Stimulated activated CD8-positive, alpha-beta memory T cell treated with anti-CD3 and anti-CD28 coated beads, Interleukin-2, amount 100 ng/mL, for 1 hour (primary cell): Measurements from ENCODE around the gene KCTD20.
"Not testable (repeated sequence)": the region's sequence is repeated elsewhere in the genome, so short reads cannot be mapped to it uniquely, and the experiment has no call there.

ENCODE experiments used
- DNase-seq, 2 donors: peaks; one replicate each; pipeline ENCODE4 v3.0.0-alpha.2; 2020; ENCODE audit warnings: low read depth in 2 of 2

KCTD20 gene

GRCh38 chr6:36442671-36443470 lies at the start of gene KCTD20, which contains the start of gene PXT1:
KCTD20 (plus strand) TSS chr6:36443000; CDS start chr6:36470098, 27,098 bp downstream.
PXT1 (minus strand) TSS chr6:36442854; CDS start chr6:36426082, 16,772 bp downstream.
- DNase-seq = peak; percentile 69 to 70

DNA sequence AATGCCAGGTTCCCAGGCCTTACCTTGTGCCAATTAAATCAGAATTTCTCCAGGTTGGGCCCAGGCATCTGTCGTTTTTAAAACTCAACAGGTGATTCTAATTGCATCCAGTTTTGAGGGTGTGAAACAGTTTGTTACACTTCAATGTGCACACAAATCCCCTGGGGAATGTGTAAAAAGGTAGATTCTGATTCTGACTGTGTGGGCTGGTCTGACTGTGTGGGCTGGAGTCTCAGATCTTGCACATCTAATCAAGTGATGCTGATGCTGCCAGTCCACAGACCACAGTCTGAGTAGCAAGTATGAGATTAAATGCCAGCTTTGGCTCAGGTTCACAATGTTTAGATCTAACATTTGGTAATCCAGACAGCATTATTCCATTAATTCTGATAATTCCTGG lies 42.8 kb upstream of the KCTD20 start:
- DNase-seq = no peak

GRCh38 chr6:36402481-36402880 lies 40.3 kb upstream of the KCTD20 start:
- DNase-seq = no peak

- DNase-seq = no peak
Observed at GRCh38 chr6:36404164-36404563, 38.6 kb upstream of the KCTD20 start.

GRCh38 chr6:36409718-36410117 lies 33.1 kb upstream of the KCTD20 start:
- DNase-seq = not testable (repeated sequence)

DNA sequence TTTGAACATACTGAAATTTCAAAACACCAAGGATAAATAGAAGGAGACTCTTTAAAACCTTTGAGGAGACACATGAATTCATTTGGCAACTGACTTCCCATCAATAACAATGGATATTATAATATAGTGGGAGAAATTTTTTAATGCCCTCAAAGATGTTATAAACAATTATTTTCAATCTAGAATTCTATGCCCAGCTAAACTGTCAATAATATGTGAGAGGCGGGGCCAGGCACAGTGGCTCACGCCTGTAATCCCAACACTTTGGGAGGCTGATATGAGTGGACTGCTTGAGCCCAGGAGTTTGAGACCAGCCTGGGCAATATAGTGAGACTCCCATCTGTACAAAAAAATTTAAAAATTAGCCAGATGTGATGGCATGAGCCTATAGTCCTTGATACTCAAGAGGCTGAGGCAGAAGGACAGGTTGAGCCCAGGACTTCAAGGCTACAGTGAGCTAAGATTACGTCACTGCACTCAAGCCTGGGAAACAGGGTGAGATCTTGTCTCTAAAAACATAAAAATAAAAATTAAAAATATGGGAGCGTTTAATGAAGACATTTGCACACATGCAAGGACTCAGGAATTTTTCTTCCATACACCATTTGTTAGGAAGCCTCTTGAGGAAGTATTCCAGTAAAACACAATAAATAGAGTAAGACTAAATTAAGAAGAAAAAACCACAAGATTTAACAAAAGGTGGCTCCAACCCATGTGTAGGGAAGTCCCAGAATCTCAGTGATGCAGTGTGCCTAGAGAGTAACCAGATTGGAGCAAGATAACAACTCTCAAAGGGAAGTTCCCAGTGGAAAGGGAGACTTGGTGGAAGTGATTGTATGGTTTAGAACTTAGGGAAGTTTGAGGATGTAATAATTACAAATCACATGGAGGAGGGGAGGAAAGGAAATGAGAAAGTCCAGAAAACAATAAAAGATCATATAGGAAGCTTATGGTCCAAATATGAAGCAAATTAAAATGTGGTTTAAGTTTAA lies 29.0 kb upstream of the KCTD20 start:
- no peak for DNase-seq

- DNase-seq = no peak
Observed at GRCh38 chr6:36414481-36414880, 28.3 kb upstream of the KCTD20 start.

DNA sequence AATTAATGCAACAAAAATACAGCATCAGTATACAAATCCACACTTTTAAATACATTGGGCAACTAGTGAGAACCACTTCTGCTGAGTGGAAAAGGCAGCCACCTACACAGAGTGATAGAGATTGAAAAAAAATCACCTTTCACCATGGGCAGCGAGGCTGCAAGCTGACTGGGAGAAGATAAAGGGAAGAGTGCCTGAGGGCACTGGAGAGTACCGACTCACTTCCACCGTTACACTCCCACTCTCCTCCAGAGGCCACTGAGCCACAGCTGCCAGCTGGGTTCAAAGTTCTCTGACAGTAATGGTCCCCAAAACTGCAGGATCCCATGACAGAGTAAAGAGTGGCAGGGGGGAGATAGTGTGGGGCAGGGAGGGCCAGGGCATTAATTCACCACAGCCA lies 24.2 kb upstream of the KCTD20 start:
- DNase-seq = no peak

DNA sequence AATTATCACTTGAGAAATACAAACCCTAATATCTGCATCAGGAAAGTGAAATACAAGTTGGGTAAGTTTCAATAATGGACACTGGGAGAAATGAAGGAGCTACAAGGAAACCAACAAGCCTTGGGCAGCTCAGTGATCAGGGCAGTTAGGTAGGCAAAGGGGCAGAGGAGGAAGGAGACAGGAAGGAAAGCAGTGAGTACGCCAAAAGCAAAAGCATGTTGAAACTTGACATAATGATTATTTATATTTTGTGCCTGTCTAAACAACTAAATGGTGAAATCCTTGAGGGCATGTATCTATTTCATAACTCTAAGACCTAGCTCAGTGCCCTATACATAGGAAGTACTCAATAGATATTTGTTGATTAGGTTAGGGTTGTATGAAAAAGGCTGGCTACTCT lies 23.5 kb upstream of the KCTD20 start:
- no peak for DNase-seq

DNA sequence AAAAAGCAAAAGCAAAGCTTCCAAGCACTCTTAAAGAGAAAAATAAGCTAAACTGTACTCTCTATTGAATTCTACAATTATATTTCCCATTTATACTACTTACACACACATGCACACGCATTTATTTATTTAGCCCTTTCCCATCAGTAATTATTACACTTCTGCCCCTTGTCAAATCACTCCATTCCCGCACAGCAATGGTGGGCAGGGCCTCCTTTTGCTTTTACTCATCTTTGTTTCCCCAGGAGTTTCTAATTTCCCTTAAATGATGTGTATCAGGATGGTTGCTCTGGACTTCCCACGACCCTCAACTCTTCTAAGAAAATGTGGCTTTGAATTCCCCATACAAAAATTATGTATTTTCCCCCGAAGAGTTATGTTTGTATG lies 20.1 kb upstream of the KCTD20 start:
- DNase-seq = no peak

- peak; percentile 93 to 97 for DNase-seq
Observed at GRCh38 chr6:36423101-36423824, 19.5 kb upstream of the KCTD20 start.

DNA sequence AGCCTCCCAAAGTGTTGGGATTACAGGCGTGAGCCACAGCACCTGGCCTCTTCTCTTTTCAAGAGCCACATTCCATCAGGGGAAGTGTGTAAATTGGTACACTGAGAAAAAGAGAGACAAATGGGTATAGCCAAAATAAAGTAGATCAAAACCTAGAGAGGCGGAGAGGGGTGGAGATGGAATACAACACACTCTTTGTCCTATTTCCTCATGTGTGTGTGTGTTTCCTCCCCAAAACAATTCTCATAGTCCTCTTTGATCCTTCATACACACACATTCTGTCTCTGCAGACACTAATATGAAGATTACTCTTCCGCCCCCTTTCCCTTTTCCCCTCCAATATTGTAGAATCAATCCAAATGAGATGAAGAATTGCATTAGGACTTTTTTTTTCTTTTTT lies 16.2 kb upstream of the KCTD20 start:
- DNase-seq = no peak

- DNase-seq = no peak
Observed at GRCh38 chr6:36428911-36429310, 13.9 kb upstream of the KCTD20 start.

GRCh38 chr6:36430351-36430750 lies 12.4 kb upstream of the KCTD20 start:
- no peak for DNase-seq

DNA sequence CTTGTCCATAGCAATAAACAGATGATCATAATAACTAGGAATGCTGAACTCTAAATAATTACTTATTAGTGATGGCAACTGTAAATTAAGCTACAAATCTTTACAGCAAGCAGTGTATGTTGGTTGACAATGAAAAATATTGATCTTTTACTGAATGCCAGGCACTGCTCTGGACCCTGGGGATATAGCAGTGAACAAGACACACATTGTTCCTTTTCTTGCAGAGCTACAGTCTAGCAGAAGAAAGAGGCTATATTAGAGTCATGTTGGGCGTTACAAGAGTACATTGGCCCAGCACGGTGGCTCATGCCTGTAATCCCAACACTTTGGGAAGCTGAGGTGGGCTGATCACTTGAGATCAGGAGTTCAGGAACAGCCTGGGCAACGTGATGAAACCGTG lies 11.6 kb upstream of the KCTD20 start:
- no peak for DNase-seq

GRCh38 chr6:36432151-36432671 lies 10.6 kb upstream of the KCTD20 start:
- DNase-seq = no peak

GRCh38 chr6:36436466-36436865 lies 6.3 kb upstream of the KCTD20 start:
- DNase-seq = no peak

- peak; percentile 62 to 68 for DNase-seq
Observed at GRCh38 chr6:36441307-36441894, 1.4 kb upstream of the KCTD20 start.

DNA sequence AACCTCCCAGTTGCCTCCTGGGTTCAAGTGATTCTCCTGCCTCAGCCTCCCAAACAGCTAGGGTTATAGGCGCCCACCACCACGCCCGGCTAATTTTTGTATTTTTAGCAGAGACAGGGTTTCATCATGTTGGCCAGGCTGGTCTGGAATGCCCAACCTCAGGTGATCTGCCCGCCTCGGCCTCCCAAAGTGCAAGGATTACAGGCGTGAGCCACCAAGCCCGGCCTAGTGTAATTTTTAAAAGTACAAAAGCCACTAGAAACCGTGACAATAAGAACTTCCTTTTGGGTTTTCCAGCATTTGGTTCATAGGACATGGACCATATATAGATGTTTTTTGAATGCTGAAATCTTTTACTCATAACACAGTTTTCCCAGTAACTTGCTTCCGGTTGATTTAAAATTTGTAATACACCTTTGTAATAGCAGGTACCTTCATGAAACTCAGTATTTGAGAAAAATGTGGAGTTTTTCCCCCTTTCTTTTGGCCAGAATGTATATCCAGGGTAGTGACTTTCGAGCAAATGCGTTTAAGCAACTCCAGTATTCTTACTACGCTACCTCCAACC lies 613 bp upstream of the KCTD20 start:
- no peak for DNase-seq

DNA sequence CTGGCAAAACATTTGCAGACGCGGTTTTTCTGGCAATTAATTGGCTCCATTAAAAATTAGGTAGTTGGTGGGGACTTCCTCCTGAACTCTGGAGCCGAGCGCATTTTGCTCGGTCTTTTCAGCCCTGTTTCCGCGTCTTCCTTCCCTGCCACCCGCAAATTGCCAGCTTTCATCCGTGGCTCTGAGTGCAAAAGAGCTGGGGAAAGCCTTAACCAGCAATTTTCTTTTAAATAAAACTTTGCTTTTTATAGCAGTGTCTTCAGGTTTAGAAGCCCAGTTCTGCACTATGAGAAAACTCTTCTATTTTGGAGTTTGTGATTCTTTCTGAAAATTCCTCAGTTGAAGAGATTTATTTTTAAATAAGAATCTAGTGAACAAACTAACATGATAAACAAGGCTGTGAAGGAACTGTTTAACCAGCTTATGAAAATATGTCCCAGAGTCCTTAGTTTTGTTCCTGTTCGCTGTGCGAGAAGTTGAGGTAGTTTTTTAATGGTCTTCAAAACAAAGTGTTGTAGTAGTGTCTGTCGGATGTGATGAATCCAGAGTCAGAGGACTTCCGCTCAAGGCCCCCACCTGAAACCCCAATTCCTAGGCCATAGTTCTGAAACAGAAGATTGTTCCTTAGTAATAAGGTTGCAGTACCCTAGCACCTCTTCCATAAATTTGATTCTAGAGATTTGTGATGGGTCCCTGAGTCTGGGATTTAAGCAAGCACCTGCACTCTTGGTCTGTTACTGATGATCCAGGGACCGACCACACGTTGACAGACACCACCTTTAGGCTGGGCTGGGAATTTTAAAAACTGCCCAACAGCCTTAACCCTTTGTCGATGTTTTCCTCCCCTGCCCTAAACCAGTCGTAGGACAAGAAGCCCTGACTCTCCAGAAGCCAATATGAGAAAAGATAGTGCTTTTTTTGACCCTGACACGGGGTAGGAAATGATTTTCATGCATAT lies 950 bp downstream of the KCTD20 start:
- DNase-seq = no peak
